Medulla oblongata (tissue), 1 donor: ENCODE results near the gene TBKBP1.
A peak's percentile ranks its signal among the peaks of the same experiment; 100 is the strongest.

Experiments used
- DNase-seq: peaks from one replicate; pipeline ENCODE4 v3.0.0-alpha.2; 2015; ENCODE audit errors: extremely low spot score

TBKBP1 gene

GRCh38 chr17:47693731-47694580 is at the start of gene TBKBP1:
Gene TBKBP1 (plus strand): TSS chr17:47694161. CDS start chr17:47696113, 1,952 bp downstream.
- DNase-seq, result peak; percentile 32

- no peak for DNase-seq
These were observed 49.6 kb upstream of the TBKBP1 start for GRCh38 chr17:47644324-47644723.

GRCh38 chr17:47649153-47649971 is 44.6 kb upstream of the TBKBP1 start, which contains the start of gene KPNB1:
Gene KPNB1 (plus strand): TSS chr17:47649919. CDS start chr17:47650245, 326 bp downstream.
- DNase-seq, result peak; percentile 99

- no peak for DNase-seq
These were observed 43.9 kb upstream of the TBKBP1 start for GRCh38 chr17:47649972-47650524.

- DNase-seq, result peak; percentile 97
These were observed 43.1 kb upstream of the TBKBP1 start for GRCh38 chr17:47650525-47651522.

- no peak for DNase-seq
These were observed 42.3 kb upstream of the TBKBP1 start for GRCh38 chr17:47651704-47652103.

- no peak for DNase-seq
These were observed 41.4 kb upstream of the TBKBP1 start for GRCh38 chr17:47652570-47652969.

- no peak for DNase-seq
These were observed 40.5 kb upstream of the TBKBP1 start for GRCh38 chr17:47653442-47653841.

GRCh38 chr17:47654991-47655390 is 39.0 kb upstream of the TBKBP1 start:
- peak; percentile 35 for DNase-seq

- peak; percentile 27 for DNase-seq
These were observed 33.9 kb upstream of the TBKBP1 start for GRCh38 chr17:47660064-47660492.

GRCh38 chr17:47663912-47664623 is 29.9 kb upstream of the TBKBP1 start:
- peak; percentile 66 for DNase-seq

- no peak for DNase-seq
These were observed 29.4 kb upstream of the TBKBP1 start for GRCh38 chr17:47664624-47664941.

- DNase-seq, result no peak
These were observed 28.3 kb upstream of the TBKBP1 start for GRCh38 chr17:47665655-47666054.

GRCh38 chr17:47669081-47669480 is 24.9 kb upstream of the TBKBP1 start:
- DNase-seq, result no peak

- no peak for DNase-seq
These were observed 23.9 kb upstream of the TBKBP1 start for GRCh38 chr17:47670064-47670463.

GRCh38 chr17:47674499-47674898 is 19.5 kb upstream of the TBKBP1 start:
- no peak for DNase-seq

- DNase-seq, result no peak
These were observed 18.4 kb upstream of the TBKBP1 start for GRCh38 chr17:47675380-47676198.

GRCh38 chr17:47676199-47676472 is 17.8 kb upstream of the TBKBP1 start:
- DNase-seq, result no peak

- DNase-seq, result no peak
These were observed 17.3 kb upstream of the TBKBP1 start for GRCh38 chr17:47676510-47677165.
